SK-MEL-5 (cell line): ENCODE measurements around the gene MICU1. TPM values are rescaled to one million over a fixed set of nuclear protein-coding genes. Genes with fewer than 3 reads are reported as not detected.
"Not testable (repeated sequence)": the region's sequence is repeated elsewhere in the genome, so short reads cannot be mapped to it uniquely, and the experiment has no call there.

Experiments used
- DNase-seq: peaks from one replicate; pipeline ENCODE4 v3.0.0-alpha.2; 2016; ENCODE audit warnings: low read depth, low spot score
- in situ Hi-C: cut with HindIII; loops from 2 replicates; pipeline ENCODE4 v1.10.0; 2016; ENCODE audit warnings: low sequenced_read_pairs, high pct_unique_total_duplicates, low pct_unique_long_range_greater_than_20kb
- total RNA-seq: library from RNA; depleted of rRNA; stranded (reverse); fragments of >200 nt; shearing (Covaris generic); gene quantifications from 2 replicates; pipeline ENCODE4 v1.2.3, GENCODE V29; 2014

Gene MICU1
- total RNA-seq, 1 experiment from 2014 or later, result 34.8 TPM

DNA sequence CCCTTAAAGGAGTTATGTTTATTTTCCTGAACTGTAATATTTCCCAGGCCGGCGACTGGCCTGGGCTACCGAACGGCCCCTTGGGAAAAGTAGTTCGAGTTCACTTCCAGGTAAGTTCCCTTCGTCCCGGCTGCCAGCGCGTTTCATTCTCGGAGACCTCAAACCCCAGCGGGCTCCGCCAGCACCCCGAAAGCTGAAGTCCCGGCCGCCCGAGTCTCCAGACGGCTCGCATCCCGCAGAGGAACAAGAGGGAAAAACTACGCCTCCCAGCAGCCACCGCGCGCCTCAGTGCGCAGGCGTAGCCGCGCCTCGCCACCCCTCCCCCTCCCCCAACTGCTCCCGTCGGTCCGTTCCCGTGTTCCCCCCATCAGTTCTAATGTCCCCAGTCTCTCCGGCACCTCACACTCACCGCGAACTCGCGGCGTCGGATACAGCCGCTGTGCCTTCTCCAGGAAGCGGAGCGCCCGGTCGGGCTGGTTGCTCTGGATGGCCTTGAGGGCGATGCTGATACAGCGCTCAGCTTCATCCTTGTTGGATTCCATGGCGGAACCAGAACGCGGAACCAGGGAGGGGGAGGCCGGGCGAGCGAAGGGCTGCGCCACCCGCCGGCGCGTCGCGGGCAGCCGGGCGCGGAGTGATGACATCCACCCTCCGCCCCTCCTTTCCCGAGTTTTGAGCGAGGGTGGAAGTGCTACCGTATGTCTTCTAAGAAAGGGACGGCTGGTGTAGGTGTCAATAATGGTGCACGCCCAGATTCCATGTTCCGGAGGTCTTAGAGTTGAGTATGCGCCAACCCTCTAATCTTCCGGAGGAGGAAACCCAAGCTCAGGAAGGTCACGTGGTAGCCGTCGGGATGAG lies 271.3 kb downstream of the MICU1 start, which contains the start of gene DNAJB12:
DNAJB12 (minus strand) TSS at position 564 of the 858 bp plus-strand sequence; CDS start at position 542, 22 bp downstream.
- in situ Hi-C loops, result no loop called here
- DNase-seq, result peak; percentile 93

DNA sequence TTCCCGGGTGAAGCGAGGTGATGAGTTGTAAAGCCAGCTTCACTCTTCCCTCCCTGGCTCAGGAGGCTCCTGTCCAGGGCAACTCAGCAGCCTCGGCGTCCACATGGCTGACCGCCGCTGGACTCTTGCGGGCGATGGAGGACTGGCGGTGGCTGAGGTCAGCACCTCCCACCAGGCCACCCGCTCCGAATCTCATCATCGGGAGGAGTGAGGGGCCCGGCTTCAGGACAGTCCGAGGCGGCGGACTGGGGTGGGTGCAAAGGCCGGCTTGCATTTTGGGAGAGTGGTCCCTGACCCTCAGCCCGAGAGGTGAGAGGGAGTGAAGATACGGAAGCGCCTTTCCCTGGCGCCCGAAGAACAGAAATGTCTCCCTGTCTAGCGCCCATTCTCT lies 271.9 kb downstream of the MICU1 start:
- in situ Hi-C loops, result no loop called here
- DNase-seq, result no peak

DNA sequence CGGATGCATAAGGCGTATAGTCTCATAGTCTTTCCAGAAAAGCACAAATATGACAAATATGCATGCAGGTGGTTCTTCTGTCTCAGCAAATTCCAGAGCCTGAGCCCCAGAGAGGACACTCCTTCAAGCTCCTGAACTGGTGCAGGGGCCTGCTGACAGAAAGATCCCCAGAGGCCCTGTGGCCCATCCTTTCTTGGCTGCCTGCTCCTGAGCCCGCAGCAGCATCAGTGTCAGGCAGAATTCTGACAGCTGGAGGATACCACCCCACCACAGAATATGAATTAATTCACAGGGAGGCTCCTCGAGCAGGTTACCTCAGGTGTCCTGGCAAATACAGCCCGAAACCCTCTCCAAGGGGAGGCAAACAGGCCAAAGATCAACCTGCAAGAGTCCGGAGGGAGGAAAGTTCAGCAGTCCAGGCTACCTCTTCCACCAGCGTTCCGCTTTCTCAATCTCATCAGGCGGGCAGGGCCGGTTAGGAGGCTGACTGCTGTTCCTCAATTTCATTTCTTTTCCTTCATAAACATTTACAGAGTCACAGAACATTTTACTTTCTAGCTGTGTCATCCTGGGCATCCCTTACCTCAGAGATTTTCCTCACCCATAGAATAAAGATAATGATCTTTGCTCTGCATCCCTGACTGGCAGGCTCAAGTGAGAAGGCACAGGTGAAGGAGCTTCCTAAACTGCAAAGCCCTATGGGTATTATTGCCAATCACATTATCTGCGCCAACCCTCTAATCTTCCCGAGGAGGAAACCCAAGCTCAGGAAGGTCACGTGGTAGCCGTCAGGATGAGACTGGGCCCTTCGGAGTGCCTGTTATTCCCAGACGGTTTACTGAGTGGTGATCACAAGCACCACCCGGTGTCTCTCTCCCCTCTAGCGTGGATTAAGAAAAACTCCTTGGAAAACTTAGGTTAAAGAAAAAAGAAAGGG lies 272.6 kb downstream of the MICU1 start:
- in situ Hi-C loops, result no loop called here
- no peak for DNase-seq

DNA sequence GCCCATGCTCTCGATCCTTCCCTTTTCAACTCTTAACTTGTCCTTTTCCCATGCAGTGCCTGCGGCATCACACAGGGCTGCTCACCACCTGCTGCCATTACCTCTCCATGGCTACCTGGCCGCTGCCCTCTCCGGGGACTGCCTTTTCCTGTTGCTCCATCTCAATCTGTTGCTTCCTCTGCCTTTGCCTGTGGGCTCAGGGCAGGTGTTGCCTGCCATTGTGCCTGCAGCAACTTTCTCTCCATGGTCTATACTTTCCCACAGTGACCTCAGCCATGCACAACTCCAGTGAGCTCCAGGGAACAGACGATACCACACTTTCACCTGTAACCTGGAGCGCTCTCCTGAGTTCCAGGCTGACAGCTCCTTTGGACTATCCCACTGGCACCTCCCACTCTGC lies 274.4 kb downstream of the MICU1 start:
- no peak for DNase-seq
- in situ Hi-C loops, result no loop called here

DNA sequence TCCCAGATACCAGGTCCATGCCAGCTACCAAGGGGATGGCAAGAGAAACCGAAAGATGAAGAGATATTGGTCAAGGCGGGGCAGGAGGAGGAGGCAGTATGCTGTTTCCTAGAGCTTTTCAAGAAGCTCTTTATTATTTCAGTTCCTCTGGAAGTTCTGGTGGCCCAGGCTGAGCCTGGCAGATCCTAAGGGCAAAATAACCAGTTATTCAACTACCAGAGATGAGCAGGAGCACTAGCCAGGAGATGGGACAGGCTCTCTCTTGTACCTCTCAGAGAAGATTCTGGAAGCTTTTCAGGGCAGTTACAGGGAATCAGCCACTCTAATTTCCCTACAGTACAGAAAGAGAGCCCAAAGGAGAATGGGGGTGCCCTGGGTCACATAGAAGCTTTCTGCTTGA lies 276.4 kb downstream of the MICU1 start:
- no peak for DNase-seq
- in situ Hi-C loops, result loop anchor here (25.0 kb wide), 1 partner anchor 237 kb away; no protein-coding TSS in a partner anchor

DNA sequence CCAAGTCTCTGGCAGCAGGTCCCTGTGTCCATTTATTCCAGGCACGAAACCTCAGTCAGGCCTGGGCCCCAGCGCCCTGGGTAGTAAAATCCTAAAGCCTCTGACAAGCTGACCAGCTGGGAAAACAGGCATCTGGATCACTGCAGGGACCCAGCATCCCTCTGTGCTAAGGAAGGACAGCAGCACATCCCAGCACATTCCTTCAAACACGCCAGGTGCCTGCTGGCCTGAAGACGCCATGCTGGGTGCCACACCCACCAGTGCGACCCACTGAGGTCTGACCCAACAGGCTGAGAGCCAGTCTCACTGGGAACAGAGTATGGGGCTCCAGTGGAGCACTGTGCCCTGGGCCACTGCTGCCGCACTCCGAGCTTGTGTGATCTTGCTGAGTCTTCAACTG lies 277.6 kb downstream of the MICU1 start:
- DNase-seq, result no peak
- in situ Hi-C loops, result loop anchor here (25.0 kb wide), 1 partner anchor 236 kb away; no protein-coding TSS in a partner anchor

DNA sequence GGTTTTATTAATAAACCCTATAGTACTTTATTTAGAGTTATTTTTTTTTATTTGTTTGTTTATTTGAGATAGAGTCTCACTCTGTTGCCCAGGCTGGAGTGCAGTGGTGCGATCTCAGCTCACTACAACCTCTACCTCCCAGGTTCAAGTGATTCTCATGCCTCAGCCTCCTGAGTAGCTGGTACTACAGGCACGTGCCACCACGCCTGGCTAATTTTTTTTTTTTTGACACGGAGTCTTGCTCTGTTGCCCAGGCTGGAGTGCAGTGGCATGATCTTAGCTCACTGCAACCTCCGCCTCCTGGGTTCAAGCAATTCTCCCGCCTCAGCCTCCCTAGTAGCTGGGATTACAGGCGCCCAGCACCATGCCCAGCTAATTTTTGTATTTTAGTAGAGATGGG lies 279.8 kb downstream of the MICU1 start:
- in situ Hi-C loops, result loop anchor here (25.0 kb wide), 1 partner anchor 234 kb away; no protein-coding TSS in a partner anchor

DNA sequence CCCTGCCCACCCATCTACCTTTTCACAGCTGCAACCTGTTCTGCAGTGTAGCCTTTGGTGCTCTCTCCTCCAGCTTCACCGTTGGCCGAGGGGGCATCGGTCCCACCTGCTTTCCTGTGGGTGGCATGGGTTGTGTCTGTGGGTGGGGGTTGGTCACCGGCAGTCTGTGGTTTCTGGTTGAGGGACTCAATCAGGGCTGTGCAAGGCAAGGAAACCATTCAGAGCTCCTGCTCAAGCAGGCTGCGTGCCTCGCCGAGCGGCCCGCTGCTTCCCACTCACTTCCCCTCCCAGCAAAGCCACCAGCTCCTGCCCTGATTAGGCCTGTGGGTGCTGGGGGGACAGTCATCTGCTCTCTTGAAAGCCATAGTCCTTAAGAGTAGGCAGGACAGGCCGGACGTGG lies 280.9 kb downstream of the MICU1 start:
- DNase-seq, result no peak
- in situ Hi-C loops, result loop anchor here (25.0 kb wide), 1 partner anchor 233 kb away; no protein-coding TSS in a partner anchor

More for the DNA sequence above, 279.8 kb downstream of the MICU1 start:
- DNase-seq, result not testable (repeated sequence)

DNA sequence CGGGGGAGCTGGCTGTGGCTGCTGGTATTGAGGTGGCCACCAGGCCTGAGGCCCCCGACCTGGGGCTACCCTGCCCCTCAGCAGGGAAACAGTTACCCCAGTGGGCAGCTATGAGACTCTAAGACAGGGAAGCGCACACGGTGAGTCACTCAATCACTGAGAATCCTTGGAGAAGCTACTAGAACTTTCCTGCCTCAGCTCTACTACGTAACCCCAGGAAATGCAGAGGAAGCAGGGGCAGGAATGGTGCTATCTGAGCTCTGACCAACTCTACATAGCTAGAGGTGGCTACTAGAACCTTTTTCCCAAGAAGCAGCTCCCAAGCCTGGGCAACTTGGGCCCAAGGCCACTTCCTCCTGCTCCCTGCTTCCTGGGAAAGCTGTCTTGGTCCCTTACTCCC lies 283.0 kb downstream of the MICU1 start:
- no peak for DNase-seq
- in situ Hi-C loops, result loop anchor here (25.0 kb wide), 1 partner anchor 231 kb away; no protein-coding TSS in a partner anchor

DNA sequence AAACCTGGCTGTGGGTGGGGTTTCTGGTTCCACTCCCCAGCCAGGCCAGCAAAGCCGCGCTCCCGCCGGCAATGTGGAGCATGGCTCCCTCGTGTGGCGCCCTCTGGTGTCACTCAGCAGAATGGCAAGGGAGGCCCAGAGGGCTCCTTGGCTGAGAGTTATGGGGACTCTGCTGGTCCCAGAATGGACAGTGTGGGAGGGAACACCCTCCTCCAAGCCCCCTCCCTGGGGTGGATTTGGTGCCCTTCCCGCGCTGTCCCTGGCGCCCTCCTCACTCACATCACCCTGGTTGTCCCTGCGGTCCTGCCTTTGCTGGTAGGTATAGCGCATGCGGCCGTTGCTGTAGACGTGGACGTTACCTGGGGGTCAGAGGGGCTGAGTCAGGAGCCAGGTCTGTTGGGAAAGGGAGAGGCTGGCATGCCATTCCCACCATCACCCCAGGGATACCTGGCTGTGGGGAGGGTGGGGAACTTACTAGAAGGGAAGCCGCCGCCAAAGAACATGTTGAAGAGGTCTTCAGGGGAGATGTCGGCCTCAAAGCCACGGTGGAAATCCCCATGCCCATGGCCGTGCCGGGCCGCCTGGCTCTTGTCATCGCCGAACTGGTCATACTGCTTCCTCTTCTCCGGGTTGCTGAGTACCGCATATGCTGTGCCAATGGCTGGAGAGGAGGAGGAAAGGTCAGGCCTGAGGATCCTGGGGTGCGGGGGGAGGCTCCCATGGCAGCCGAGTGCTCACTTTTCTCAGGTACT lies 285.2 kb downstream of the MICU1 start:
- DNase-seq, result peak; percentile 67
- in situ Hi-C loops, result loop anchor here (25.0 kb wide), 1 partner anchor 228 kb away; no protein-coding TSS in a partner anchor

DNA sequence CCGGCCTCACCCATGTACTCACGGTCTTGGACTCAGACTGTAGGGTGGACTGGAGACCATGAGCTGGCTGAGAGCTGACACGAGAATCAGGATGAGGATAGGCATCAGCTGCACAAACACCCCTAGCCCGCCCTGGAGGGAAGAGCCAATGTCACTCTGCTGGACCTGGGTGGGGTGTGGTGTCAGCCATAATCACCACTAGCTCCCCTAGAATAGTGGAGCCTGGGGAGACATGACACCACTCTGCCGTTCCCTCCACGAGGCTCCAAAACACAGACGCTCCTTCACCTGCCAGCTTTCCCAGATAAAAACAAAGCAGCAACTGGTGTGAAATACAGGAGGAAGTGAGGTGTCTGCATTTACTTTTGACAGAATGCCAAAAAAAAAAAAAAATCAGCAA lies 287.7 kb downstream of the MICU1 start:
- no peak for DNase-seq
- in situ Hi-C loops, result loop anchor here (25.0 kb wide), 1 partner anchor 226 kb away; no protein-coding TSS in a partner anchor

DNA sequence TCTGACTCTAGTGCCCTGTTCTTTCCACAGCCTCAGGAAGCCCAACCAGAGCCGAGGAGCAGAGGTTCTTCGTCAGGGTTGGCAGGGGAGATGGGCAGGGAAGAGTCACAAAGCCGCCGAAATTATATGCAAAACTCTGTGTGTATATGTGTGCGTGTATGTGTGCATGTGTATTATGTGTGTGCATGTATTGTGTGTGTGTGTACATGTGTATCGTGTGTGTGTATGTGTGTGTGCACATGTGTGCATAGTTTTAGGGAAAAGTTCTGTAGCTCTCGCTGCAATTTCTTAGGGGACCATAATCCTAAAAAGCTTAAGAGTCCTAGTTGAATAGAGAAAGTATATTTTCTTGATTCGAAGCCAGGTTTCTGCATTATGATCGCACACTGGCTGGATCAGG lies 288.2 kb downstream of the MICU1 start:
- in situ Hi-C loops, result loop anchor here (25.0 kb wide), 1 partner anchor 225 kb away; no protein-coding TSS in a partner anchor
- DNase-seq, result no peak

DNA sequence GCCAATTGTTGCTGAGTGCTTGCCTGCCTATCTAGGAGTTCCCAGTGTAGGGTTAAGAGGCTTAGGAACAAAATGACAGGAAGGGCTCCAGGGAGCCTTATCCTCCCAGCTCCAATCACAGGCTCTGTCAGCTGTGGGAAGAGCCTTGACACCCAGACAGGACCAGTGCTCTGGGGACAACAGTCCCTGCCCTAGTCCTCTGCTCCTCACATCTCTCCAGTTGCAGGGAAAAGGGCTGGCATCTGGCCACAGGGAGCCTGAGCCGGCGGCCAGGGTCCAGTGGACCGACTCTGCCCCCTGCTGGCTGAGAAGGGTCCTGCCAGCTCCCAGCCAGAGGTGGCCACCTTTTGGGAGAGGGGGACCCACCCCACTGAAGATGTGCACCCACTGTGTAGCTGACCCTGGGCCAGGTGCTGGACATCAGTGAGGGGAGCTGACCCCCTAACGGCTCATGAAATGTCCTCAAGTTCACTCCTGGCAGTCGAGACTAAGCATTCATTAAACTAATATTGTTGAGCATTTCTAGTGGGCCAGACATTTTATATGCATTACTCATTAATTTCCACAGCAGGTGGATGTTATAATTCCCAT lies 288.7 kb downstream of the MICU1 start:
- in situ Hi-C loops, result loop anchor here (25.0 kb wide), 1 partner anchor 225 kb away; no protein-coding TSS in a partner anchor
- peak; percentile 58 for DNase-seq

DNA sequence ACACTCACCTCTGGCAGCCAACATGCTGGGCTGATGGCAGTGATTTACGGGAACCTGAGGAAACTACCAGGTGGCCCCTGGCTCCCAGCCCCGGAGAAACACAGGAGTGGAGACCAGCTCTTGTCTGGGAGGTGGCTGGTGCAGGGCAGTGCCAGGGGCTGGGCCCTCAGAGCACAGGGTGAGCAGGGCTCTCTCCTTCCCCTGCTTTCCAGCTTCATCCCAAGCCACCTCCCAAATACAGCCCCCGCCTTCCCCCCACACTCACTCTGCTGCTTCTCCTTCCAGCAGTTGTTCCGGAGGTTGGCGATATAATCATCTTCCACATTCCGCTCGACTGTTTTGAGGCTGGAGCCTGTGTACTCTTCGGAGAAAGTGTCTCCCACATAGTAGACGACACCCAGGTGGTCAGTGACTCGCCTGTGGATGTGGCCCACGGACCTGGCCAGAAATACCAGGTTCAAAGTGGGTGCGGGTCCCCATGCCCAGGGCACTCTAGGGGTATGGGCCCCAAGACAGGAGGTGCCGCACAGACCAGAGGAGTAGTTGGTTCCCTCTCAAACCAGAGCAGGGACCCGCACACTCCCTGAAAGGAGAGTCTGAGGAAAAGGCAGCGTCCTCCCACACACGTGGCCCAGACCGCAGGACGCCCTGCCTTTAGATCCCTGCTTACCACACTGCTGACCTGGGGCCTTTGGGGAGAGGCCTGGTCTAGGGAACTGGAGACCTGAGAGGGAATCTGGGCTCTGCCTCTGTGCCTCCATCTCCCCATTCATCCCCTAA lies 289.4 kb downstream of the MICU1 start:
- in situ Hi-C loops, result loop anchor here (25.0 kb wide), 1 partner anchor 224 kb away; no protein-coding TSS in a partner anchor
- no peak for DNase-seq

DNA sequence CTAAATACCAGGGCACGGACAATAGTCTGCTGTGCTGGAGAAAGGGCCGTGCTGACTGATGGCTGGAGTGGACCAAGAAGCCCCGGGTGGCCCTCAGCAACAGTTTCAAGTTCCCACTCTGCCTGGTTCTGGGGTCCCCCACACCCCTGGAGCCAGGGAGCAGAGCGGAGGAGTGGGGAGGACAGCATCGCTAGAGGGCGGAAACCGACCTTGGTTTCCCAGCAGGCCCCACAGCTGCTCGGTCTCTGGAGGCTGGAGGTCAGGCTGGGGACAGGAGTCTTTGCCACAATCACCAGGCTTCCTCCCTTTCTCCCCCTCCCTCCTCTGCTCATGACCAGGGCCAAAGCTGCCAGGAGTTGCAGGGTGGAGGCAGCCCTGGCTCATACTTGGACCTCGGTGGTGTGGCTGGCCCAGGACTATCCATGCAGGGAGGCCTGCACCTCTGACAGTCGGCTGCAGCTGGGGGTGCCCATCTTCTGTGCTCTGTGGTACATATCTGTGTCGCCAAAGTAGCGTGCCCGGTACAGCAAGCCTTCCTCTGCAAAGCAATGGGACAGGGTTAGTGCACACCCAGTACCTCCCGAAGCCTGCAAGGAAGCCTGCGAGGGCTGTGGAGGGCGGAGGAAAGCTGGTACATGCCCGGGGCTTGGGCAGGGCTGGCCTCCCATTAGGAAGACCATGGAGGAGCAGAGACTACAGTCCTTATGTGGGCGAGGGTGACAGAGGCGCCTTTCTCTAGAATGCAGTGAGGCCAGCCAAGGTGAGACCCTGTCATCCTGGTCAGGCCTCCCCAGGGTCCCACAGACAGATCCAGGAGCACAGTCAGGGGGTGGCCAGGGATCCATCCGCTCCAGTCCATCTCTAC lies 290.3 kb downstream of the MICU1 start:
- in situ Hi-C loops, result loop anchor here (25.0 kb wide), 1 partner anchor 223 kb away; no protein-coding TSS in a partner anchor

More for the DNA sequence above, 290.3 kb downstream of the MICU1 start:
- DNase-seq, result no peak
